Colonic mucosa (tissue), 4 donors: ENCODE measurements around the gene CEMIP. TPM values are rescaled to one million over a fixed set of nuclear protein-coding genes. Genes with fewer than 3 reads are reported as not detected.
A peak's percentile ranks its signal among the peaks of the same experiment; 100 is the strongest.

Source experiments
- DNase-seq: peaks from one replicate; pipeline ENCODE4 v3.0.0-alpha.2; 2020
- H3K27ac ChIP-seq: fragments of 200-600 bp; one replicate; pipeline ENCODE4 v1.8.0; 2021
- H3K27me3 ChIP-seq: fragments of 200-600 bp; one replicate; pipeline ENCODE4 v1.8.0; 2021
- H3K36me3 ChIP-seq: fragments of 200-600 bp; one replicate; pipeline ENCODE4 v1.8.0; 2021
- H3K4me1 ChIP-seq: fragments of 200-600 bp; one replicate; pipeline ENCODE4 v1.8.0; 2021; ENCODE audit warnings: mild to moderate bottlenecking
- H3K4me3 ChIP-seq: fragments of 200-600 bp; one replicate; pipeline ENCODE4 v1.8.0; 2021
- H3K9ac ChIP-seq, 2 donors: one replicate each; pipeline ENCODE4 v1.7.0; 2013; ENCODE audit warnings: control low read depth in 2 of 2, low read depth in 2 of 2, low read length in 2 of 2
- H3K9me3 ChIP-seq: fragments of 200-600 bp; one replicate; pipeline ENCODE4 v1.8.0; 2021
- intact Hi-C: fragments of 100-400 bp; cut with DNase I; formaldehyde crosslinking; loops from one replicate; pipeline ENCODE4 v1.14.1; 2022
- total RNA-seq, 2 donors: library from RNA; stranded (reverse); fragmentation: NEBNext Ultra II Directional in 1 of 2; extraction: Animal tissue kit (Norgen Biotek cat#: 25700) in 1 of 2; gene quantifications; one replicate each; pipeline ENCODE4 v1.2.1, GENCODE V29; 2021
- TF ChIP-seq, protein P1 (sequence below): fragments of 200-600 bp; IDR thresholded peaks from one replicate; pipeline ENCODE4 v1.8.0; 2022; ENCODE audit warnings: antibody characterized with exemption, mild to moderate bottlenecking
- donor health status: healthy.
- donor health status: DM: no; HTN: no; CAD: no.
- donor health status: DM: no; HTN: no; CAD: no.

CEMIP gene
- total RNA-seq, 2 donors from 2014 or later = 2.1 to 2.9 TPM

DNA sequence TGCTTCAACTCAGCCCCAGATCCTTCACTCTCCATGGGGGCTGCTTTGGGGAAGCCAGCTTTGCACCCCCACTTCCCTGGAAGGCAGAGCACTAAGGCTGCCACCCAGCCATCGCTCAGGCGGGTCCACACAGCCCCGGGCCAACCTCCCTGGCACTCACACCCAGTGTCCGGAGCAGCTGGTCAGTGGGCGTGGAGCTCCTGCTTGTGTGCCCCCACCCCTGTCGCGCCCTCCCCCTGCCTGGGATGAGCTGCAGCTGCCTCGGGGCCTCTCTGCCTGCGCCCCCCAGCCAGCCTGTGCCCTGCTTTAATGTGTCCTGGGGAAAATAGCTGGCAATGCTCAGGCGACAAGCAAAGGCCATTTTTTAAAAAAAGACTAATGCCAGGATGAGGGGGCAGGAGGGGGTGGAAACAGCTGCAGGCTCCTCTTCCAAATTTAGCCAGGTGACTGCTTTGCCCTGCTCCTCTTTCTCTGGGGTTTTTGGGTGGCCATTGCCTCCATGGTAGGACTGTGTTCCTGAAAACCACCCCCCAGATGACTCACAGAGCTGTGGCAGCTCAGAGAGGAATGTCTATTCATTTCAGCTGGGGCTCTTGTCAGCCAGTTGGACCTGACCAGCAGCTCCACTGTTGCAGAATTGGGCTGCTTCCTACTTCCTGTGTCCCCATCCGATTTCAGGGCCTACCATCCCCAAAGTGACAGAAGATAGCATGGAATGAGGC lies 65.0 kb downstream of the CEMIP start:
- Histone ChIP-seq H3K9me3 (no peaks in the 10 kb centered on the region), H3K36me3 (no peaks in the 10 kb centered on the region), H3K27me3 (no peaks in the 10 kb centered on the region), H3K9ac (no peak overlapping the region), H3K4me3 (no peak overlapping the region), H3K4me1 (peaks cover 4% of the 10 kb centered on the region), H3K27ac (no peak overlapping the region)
- TF ChIP-seq, protein P1, sequence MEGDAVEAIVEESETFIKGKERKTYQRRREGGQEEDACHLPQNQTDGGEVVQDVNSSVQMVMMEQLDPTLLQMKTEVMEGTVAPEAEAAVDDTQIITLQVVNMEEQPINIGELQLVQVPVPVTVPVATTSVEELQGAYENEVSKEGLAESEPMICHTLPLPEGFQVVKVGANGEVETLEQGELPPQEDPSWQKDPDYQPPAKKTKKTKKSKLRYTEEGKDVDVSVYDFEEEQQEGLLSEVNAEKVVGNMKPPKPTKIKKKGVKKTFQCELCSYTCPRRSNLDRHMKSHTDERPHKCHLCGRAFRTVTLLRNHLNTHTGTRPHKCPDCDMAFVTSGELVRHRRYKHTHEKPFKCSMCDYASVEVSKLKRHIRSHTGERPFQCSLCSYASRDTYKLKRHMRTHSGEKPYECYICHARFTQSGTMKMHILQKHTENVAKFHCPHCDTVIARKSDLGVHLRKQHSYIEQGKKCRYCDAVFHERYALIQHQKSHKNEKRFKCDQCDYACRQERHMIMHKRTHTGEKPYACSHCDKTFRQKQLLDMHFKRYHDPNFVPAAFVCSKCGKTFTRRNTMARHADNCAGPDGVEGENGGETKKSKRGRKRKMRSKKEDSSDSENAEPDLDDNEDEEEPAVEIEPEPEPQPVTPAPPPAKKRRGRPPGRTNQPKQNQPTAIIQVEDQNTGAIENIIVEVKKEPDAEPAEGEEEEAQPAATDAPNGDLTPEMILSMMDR = no peak
- intact Hi-C loops = no loop called here
- no peak for DNase-seq

DNA sequence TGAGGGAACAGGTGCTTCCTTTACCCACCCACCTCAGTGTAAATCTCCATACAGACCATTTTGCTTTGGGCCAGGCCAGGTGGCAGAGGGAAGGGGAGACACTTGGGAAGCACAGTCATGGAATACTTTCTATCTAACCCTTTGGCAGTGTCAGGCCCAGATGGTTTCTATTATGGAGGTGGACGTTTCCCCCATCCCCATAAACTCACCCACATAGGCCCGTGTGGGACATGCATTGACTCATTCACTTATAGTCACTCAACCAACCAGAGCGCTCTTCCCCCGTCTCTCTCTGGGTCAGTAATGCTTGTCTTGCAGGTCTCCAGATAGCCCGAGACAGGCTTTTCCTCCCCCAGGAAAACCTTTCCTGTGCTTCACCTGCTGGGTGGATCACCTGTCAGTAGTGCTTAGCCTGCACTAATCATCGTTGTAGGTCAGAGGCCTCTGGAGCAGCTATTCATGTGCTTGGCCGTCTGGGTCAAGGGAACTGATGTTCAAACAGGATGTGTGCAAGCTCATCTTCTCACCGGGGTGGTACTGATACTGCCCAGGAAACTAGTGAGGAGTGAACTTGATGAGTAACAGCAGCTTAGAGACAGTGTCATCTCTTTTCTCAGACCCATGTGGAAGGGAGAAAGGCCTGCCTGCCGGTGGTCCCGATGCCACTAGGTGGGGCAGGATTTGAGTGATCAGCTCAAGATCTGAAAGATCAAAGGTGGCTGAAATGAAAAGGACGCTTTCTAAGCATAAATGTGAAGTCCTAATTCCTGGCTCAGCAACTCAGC lies 67.1 kb downstream of the CEMIP start:
- Histone ChIP-seq H3K36me3 (no peaks in the 10 kb centered on the region), H3K27me3 (no peaks in the 10 kb centered on the region), H3K27ac (no peak overlapping the region), H3K4me1 (no peaks in the 10 kb centered on the region), H3K4me3 (no peak overlapping the region), H3K9ac (no peak overlapping the region), H3K9me3 (no peaks in the 10 kb centered on the region)
- DNase-seq = no peak
- TF ChIP-seq, protein P1 = no peak
- intact Hi-C loops = no loop called here

DNA sequence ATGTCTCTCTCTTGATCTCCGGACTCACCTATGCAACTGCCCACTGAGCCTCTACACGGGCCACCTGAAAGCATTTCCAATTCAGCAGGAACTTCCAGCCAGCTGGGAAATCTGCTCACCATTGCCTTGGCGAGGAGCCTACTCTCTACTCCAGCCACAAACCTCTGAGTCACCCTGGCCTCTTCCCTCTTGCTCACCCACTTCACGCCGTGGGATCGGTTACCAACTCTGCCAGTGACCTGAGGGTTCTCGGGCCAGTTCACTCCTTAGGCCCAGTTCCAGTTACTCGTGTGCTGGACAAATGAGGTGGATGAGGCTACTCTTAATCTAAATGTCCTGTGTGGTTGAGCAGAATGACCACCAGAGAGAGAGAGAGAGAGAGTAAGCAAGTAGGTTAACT lies 70.1 kb downstream of the CEMIP start:
- Histone ChIP-seq H3K27me3 (no peaks in the 10 kb centered on the region), H3K9me3 (no peaks in the 10 kb centered on the region), H3K9ac (no peak overlapping the region), H3K4me1 (no peaks in the 10 kb centered on the region), H3K27ac (no peak overlapping the region), H3K4me3 (no peak overlapping the region), H3K36me3 (no peaks in the 10 kb centered on the region)
- DNase-seq = no peak
- TF ChIP-seq, protein P1 = no peak
- intact Hi-C loops = no loop called here

DNA sequence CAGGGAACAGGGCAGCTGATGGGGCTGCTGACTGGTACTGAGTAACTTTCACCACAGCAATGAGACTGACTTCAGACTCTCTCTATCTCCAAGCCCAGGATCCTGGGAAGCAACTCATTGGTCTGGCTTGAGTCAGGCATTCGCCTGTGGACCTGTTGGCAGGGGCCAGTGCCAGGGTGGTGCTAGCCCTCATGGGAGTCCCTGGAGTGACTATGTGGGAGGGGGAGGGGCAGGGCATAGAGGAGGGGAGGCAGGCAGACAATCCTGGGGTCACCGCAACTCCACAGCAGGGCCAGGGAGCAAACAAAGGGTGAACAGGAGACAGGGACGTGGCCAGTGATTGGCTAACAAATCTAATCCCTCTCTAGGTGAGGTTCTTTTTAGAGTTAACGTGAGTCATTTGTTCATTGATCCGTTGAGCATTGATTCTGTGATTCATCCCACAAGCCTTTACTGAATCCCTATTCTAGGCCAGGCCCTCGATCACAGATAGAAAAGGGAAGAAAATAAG lies 71.8 kb downstream of the CEMIP start:
- Histone ChIP-seq H3K27ac (no peak overlapping the region), H3K4me1 (no peaks in the 10 kb centered on the region), H3K4me3 (no peak overlapping the region), H3K9ac (no peak overlapping the region), H3K9me3 (no peaks in the 10 kb centered on the region), H3K27me3 (no peaks in the 10 kb centered on the region), H3K36me3 (no peaks in the 10 kb centered on the region)
- TF ChIP-seq, protein P1 = no peak
- no peak for DNase-seq
- intact Hi-C loops = no loop called here

DNA sequence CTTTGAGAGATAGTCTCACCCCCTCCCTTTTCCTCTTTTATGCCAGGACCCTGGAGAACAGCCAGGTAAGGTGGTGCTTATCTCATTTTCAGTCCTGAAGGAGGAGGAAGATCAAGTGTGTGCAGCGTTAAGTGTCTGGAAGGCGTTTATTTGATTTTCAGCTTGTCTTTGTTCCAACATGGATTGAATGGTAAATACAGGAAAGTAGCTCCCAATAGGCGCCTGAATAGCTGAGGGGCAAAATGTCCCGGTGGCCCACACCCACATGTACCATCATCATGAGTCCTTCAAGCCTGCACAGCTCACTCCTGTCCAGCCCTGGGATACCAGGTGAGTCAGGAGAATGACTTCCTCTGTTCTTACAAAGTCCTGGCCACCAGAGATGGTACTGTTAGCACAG lies 73.5 kb downstream of the CEMIP start:
- Histone ChIP-seq H3K9ac (no peak overlapping the region), H3K4me3 (no peak overlapping the region), H3K27ac (no peak overlapping the region), H3K9me3 (no peaks in the 10 kb centered on the region), H3K27me3 (no peaks in the 10 kb centered on the region), H3K4me1 (peaks cover 5% of the 10 kb centered on the region), H3K36me3 (no peaks in the 10 kb centered on the region)
- intact Hi-C loops = no loop called here
- TF ChIP-seq, protein P1 = no peak
- DNase-seq = peak; percentile 53
